ENCODE measurements around the gene PALM. TPM values are rescaled to one million over a fixed set of nuclear protein-coding genes. Genes with fewer than 3 reads are reported as not detected.
"Not testable (repeated sequence)": the region's sequence is repeated elsewhere in the genome, so short reads cannot be mapped to it uniquely, and the experiment has no call there.

Gene PALM
- total RNA-seq, 4 donors from 2014 or later, result 4.4 to 10.2 (median 7.2) TPM

GRCh38 chr19:739998-740715 is 31.4 kb downstream of the PALM start:
- H3K27ac ChIP-seq, result no peak overlapping the region
- TF ChIP-seq CTCF (IDR thresholded peaks at IDR 0.05 in 4 of 5, conservative IDR thresholded peaks at IDR 0.05 in 1 of 5), result no peak
- TF ChIP-seq POLR2A (IDR thresholded peaks at IDR 0.05), result no peak
- no peaks in the 10 kb centered on the region for H3K4me1 ChIP-seq
- DNase-seq (no peak), ATAC-seq (no peak)
- in situ Hi-C loops (cut with MboI; ENCODE audit: low sequenced_read_pairs in 4 of 4), result loop anchor here in 1 of 4 donors (10.0 kb wide), 1 partner anchor 75 kb away; the partner anchor contains the start of gene RNF126
- no peaks in the 10 kb centered on the region for H3K27me3 ChIP-seq
- intact Hi-C loops (cut with DNase I; ENCODE audit: low total_unique reads), result no loop called here
- no peak overlapping the region for H3K4me3 ChIP-seq
- no peaks in the 10 kb centered on the region for H3K36me3 ChIP-seq
- no peaks in the 10 kb centered on the region for H3K9me3 ChIP-seq

- H3K4me3 ChIP-seq; H3K27me3 ChIP-seq; H3K27ac ChIP-seq; ATAC-seq; H3K9me3 ChIP-seq; in situ Hi-C loops (cut with MboI; ENCODE audit: low sequenced_read_pairs in 4 of 4); H3K36me3 ChIP-seq; H3K4me1 ChIP-seq; DNase-seq; intact Hi-C loops (cut with DNase I; ENCODE audit: low total_unique reads): not testable (repeated sequence)
Observed at GRCh38 chr19:740816-741505, 32.2 kb downstream of the PALM start.

- DNase-seq (no peak), ATAC-seq (no peak)
- Histone ChIP-seq H3K27ac (no peak overlapping the region), H3K4me1 (no peaks in the 10 kb centered on the region), H3K36me3 (no peaks in the 10 kb centered on the region), H3K9me3 (no peaks in the 10 kb centered on the region), H3K4me3 (no peak overlapping the region), H3K27me3 (no peaks in the 10 kb centered on the region)
- intact Hi-C loops (cut with DNase I; ENCODE audit: low total_unique reads) (no loop called here), in situ Hi-C loops (cut with MboI; ENCODE audit: low sequenced_read_pairs in 4 of 4) (no loop called here)
- TF ChIP-seq POLR2A (IDR thresholded peaks at IDR 0.05), result no peak
- no peak for TF ChIP-seq CTCF (IDR thresholded peaks at IDR 0.05 in 4 of 5, conservative IDR thresholded peaks at IDR 0.05 in 1 of 5)
Observed at GRCh38 chr19:741506-742131, 32.9 kb downstream of the PALM start.

GRCh38 chr19:742540-743075 is 33.9 kb downstream of the PALM start:
- Histone ChIP-seq H3K36me3 (no peaks in the 10 kb centered on the region), H3K4me3 (no peak overlapping the region), H3K4me1 (no peaks in the 10 kb centered on the region), H3K9me3 (no peaks in the 10 kb centered on the region), H3K27ac (no peak overlapping the region), H3K27me3 (no peaks in the 10 kb centered on the region)
- DNase-seq, result no peak
- intact Hi-C loops (cut with DNase I; ENCODE audit: low total_unique reads), result no loop called here
- no peak for ATAC-seq
- in situ Hi-C loops (cut with MboI; ENCODE audit: low sequenced_read_pairs in 4 of 4), result no loop called here
- TF ChIP-seq CTCF (IDR thresholded peaks at IDR 0.05 in 4 of 5, conservative IDR thresholded peaks at IDR 0.05 in 1 of 5), result no peak
- TF ChIP-seq POLR2A (IDR thresholded peaks at IDR 0.05), result no peak

- Histone ChIP-seq H3K4me3 (no peak overlapping the region), H3K9me3 (no peaks in the 10 kb centered on the region), H3K27ac (no peak overlapping the region), H3K27me3 (no peaks in the 10 kb centered on the region), H3K36me3 (no peaks in the 10 kb centered on the region), H3K4me1 (no peaks in the 10 kb centered on the region)
- intact Hi-C loops (cut with DNase I; ENCODE audit: low total_unique reads) (no loop called here), in situ Hi-C loops (cut with MboI; ENCODE audit: low sequenced_read_pairs in 4 of 4) (no loop called here)
- no peak for DNase-seq
- ATAC-seq, result no peak
- TF ChIP-seq POLR2A (IDR thresholded peaks at IDR 0.05) (no peak), CTCF (IDR thresholded peaks at IDR 0.05 in 4 of 5, conservative IDR thresholded peaks at IDR 0.05 in 1 of 5) (no peak)
Observed at GRCh38 chr19:743168-743687, 34.5 kb downstream of the PALM start.

- intact Hi-C loops (cut with DNase I; ENCODE audit: low total_unique reads); H3K4me1 ChIP-seq; H3K36me3 ChIP-seq; in situ Hi-C loops (cut with MboI; ENCODE audit: low sequenced_read_pairs in 4 of 4); H3K27ac ChIP-seq; ATAC-seq; H3K9me3 ChIP-seq; H3K27me3 ChIP-seq; H3K4me3 ChIP-seq; DNase-seq: not testable (repeated sequence)
Observed at GRCh38 chr19:745138-745537, 36.4 kb downstream of the PALM start.

Measured in gastrocnemius medialis (tissue), 4 donors.